Ovary (tissue), 9 donors: ENCODE measurements around the gene ABI3BP. TPM values are rescaled to one million over a fixed set of nuclear protein-coding genes. Genes with fewer than 3 reads are reported as not detected.

ENCODE experiments used
- DNase-seq, 5 donors: peaks; one replicate each; pipeline ENCODE4 v3.0.0-alpha.2; 2019 to 2020
- H3K27ac ChIP-seq, 2 donors: fragments of 200-600 bp; one replicate each; pipeline versions ENCODE4 v1.5.1 to v1.8.0; 2019 to 2022
- H3K27me3 ChIP-seq: fragments of 200-600 bp; one replicate; pipeline ENCODE4 v1.8.0; 2022
- H3K36me3 ChIP-seq: fragments of 200-600 bp; sonication (generic); one replicate; pipeline ENCODE4 v1.5.1; 2019
- H3K4me1 ChIP-seq: one replicate; pipeline ENCODE4 v1.8.1; 2013; ENCODE audit warnings: mild to moderate bottlenecking, moderate library complexity; ENCODE audit not compliant: insufficient read depth
- H3K4me3 ChIP-seq: fragments of 200-600 bp; sonication (generic); one replicate; pipeline ENCODE4 v1.5.1; 2017
- H3K9me3 ChIP-seq, 2 donors: fragments of 200-600 bp in 1 of 2; sonication (generic) in 1 of 2; one replicate each; pipeline versions ENCODE4 v1.5.1 to v1.8.1; 2013 to 2019; ENCODE audit warnings: mild to moderate bottlenecking in 1 of 2, moderate library complexity in 1 of 2
- CTCF ChIP-seq, 3 donors: fragments of 450-650 bp in 2 of 3; fragments of 200-600 bp in 1 of 3; IDR thresholded peaks; one replicate each; pipeline versions ENCODE4 v1.5.1 to v1.8.0; 2016 to 2022; ENCODE audit warnings: antibody characterized with exemption in 3 of 3, mild to moderate bottlenecking in 1 of 3
- EP300 ChIP-seq: sonication (generic); formaldehyde crosslinking; IDR thresholded peaks from one replicate; pipeline ENCODE4 v1.6.1; 2017; ENCODE audit warnings: antibody characterized with exemption
- POLR2A ChIP-seq: fragments of 450-650 bp; IDR thresholded peaks from one replicate; pipeline ENCODE4 v1.6.1; 2017; ENCODE audit warnings: antibody characterized with exemption, mild to moderate bottlenecking, moderate library complexity
- WGBS, 3 donors: extraction: QIAGEN DNeasy Blood & Tissue Kit in 1 of 3; methylation state at CpG; one replicate each; pipeline versions ENCODE4 v1.1.5 to v1.1.7; 2013 to 2017; 5-methylcytosine and 5-hydroxymethylcytosine counted together
- intact Hi-C, 4 donors: fragments of 100-400 bp; cut with DNase I; formaldehyde crosslinking; loops; one replicate each; pipeline versions ENCODE4 v1.11.0 to v1.15.1; 2022 to 2023
- polyA plus RNA-seq, 2 donors: library from polyadenylated mRNA; stranded (reverse); fragments of 200-250 nt in 1 of 2; fragments of 350-450 nt in 1 of 2; fragmentation: Illumina TruSeq in 1 of 2; extraction: RNeasy Lipid Tissue Mini Kit (QIAGEN cat#74804) in 1 of 2; gene quantifications; one replicate each; pipeline ENCODE4 v1.2.3, GENCODE V29; 2013 to 2014
- total RNA-seq, 7 donors: library from RNA; depleted of rRNA in 2 of 7; stranded (reverse); fragments of >200 nt in 2 of 7; fragmentation: NEBNext Ultra II Directional in 3 of 7; extraction: Animal tissue kit (Norgen Biotek cat#: 25700) in 3 of 7; gene quantifications; one replicate each; pipeline versions ENCODE4 v1.1.0 to v1.2.4, GENCODE V29; 2016 to 2023
- donor health status: DM: no; HTN: no; CAD: no; lungs with moderate emphysema.
- donor health status: DM: no; HTN: no; CAD: no.
- donor health status: Bipolar disorder and iron deficiency.
- donor health status: DM: yes; HTN: yes; CAD: no.
- donor health status: DM: no; HTN: no; CAD: no.
- donor health status: DM: yes; HTN: yes; CAD: no.

ABI3BP gene
- total and polyA plus RNA-seq, 9 donors, result 31.1 to 229 (median 84.1) TPM

- TF ChIP-seq POLR2A (no peak), CTCF (IDR thresholded peaks at IDR 0.05) (no peak), EP300 (no peak)
- H3K36me3 ChIP-seq, result no peaks in the 10 kb centered on the region
- intact Hi-C loops, result no loop called here
These were observed 248.6 kb downstream of the ABI3BP start for GRCh38 chr3:100744671-100745070.

DNA sequence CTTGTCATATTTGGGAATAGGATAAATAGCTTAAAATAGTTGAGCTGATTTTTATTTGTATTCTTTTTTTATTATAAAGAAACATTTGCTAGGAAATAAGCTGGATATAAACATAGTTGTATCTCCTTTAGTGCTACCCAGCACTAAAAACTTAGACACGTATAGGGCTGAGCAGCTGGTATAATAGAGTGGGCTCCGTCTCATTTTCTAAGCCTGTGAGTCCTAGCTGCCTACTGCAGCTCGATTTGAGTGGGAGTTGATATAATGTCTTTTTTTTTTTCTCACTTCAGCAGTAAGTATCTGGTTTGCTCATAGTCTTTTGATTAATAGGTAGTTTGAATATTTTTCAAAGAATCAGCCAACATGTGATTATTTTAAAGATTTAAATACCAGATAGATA, 249.7 kb downstream of the ABI3BP start:
- intact Hi-C loops, result no loop called here
- 80 to 82% (median 80%) methylated on average over 3 of the region's 3 CpGs for WGBS, 3 donors
- no peaks in the 10 kb centered on the region for H3K36me3 ChIP-seq
- no peak overlapping the region for H3K27ac ChIP-seq
- no peak for DNase-seq
- H3K9me3 ChIP-seq, result no peaks in the 10 kb centered on the region
- no peak overlapping the region for H3K4me3 ChIP-seq
- no peaks in the 10 kb centered on the region for H3K4me1 ChIP-seq
- H3K27me3 ChIP-seq, result no peaks in the 10 kb centered on the region
- TF ChIP-seq EP300 (no peak), CTCF (IDR thresholded peaks at IDR 0.05) (no peak), POLR2A (no peak)

More at GRCh38 chr3:100744671-100745070, 248.6 kb downstream of the ABI3BP start:
- 92 to 96% (median 94%) methylated on average over 2 of the region's 2 CpGs for WGBS, 3 donors
- Histone ChIP-seq H3K27me3 (no peaks in the 10 kb centered on the region), H3K4me3 (no peak overlapping the region), H3K9me3 (no peaks in the 10 kb centered on the region), H3K27ac (no peak overlapping the region), H3K4me1 (no peaks in the 10 kb centered on the region)
- no peak for DNase-seq

DNA sequence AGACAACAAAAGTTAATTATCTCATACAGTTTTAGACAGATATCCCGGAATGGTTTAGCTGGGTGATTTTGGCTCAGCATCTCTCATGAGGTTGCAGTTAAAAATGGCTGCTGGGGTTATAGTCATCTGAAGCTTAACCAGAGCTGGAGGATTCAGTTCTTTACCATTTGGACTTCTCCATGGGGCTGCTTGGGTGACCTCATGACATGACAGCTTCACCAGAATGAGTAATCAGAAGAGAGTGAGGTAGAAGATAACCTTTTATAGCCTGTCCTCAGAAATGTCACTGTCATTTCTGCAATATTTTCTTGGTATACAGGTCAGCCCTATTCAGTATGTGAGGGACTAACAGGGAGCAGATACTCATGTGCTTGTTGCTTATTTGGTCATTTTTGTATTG, 253.0 kb downstream of the ABI3BP start:
- WGBS, 3 donors, result 86 to 93% (median 92%) methylated on average over 1 of the region's 1 CpG
- Histone ChIP-seq H3K4me3 (no peak overlapping the region), H3K9me3 (no peaks in the 10 kb centered on the region), H3K27ac (no peak overlapping the region), H3K27me3 (no peaks in the 10 kb centered on the region), H3K36me3 (no peaks in the 10 kb centered on the region), H3K4me1 (no peaks in the 10 kb centered on the region)
- DNase-seq, result no peak
- intact Hi-C loops, result no loop called here
- TF ChIP-seq CTCF (IDR thresholded peaks at IDR 0.05) (no peak), POLR2A (no peak), EP300 (no peak)

GRCh38 chr3:100737334-100737733, 255.9 kb downstream of the ABI3BP start:
- Histone ChIP-seq H3K9me3 (no peaks in the 10 kb centered on the region), H3K27ac (no peak overlapping the region), H3K4me1 (no peaks in the 10 kb centered on the region), H3K4me3 (no peak overlapping the region), H3K36me3 (no peaks in the 10 kb centered on the region), H3K27me3 (no peaks in the 10 kb centered on the region)
- DNase-seq, result no peak
- 11 to 23% (median 15%) methylated on average over 2 of the region's 2 CpGs for WGBS, 3 donors
- TF ChIP-seq POLR2A (no peak), CTCF (IDR thresholded peaks at IDR 0.05) (no peak), EP300 (no peak)
- intact Hi-C loops, result no loop called here
